Endodermal cell (in vitro differentiated cells): ENCODE data around the gene CST11. TPM values are rescaled to one million over a fixed set of nuclear protein-coding genes. Genes with fewer than 3 reads are reported as not detected.

Source experiments
- DNase-seq: peaks from one replicate; pipeline ENCODE4 v3.0.0-alpha.2; 2017
- H3K27ac ChIP-seq: 2 replicates; pipeline ENCODE4 v1.5.1; 2013; ENCODE audit warnings: mild to moderate bottlenecking, low read depth, low read length, moderate library complexity
- H3K27me3 ChIP-seq: 2 replicates; pipeline ENCODE4 v1.6.1; 2013; ENCODE audit warnings: mild to moderate bottlenecking, low read length, moderate library complexity; ENCODE audit not compliant: insufficient read depth, control insufficient read depth, poor library complexity, severe bottlenecking
- H3K36me3 ChIP-seq: 2 replicates; pipeline ENCODE4 v1.7.0; 2013; ENCODE audit warnings: mild to moderate bottlenecking, low read length, moderate library complexity; ENCODE audit not compliant: control insufficient read depth, insufficient read depth
- H3K4me1 ChIP-seq: one replicate; pipeline ENCODE4 v1.7.0; 2013; ENCODE audit warnings: low read length; ENCODE audit not compliant: control insufficient read depth, insufficient read depth
- H3K4me3 ChIP-seq: 2 replicates; pipeline ENCODE4 v1.5.1; 2013; ENCODE audit warnings: mild to moderate bottlenecking, low read length, moderate library complexity
- H3K9ac ChIP-seq: 2 replicates; pipeline ENCODE4 v1.6.1; 2013; ENCODE audit warnings: mild to moderate bottlenecking, low read length, moderate library complexity; ENCODE audit not compliant: poor library complexity, severe bottlenecking; ENCODE audit errors: extremely low read depth
- H3K9me3 ChIP-seq: 2 replicates; pipeline ENCODE4 v1.6.1; 2013; ENCODE audit warnings: mild to moderate bottlenecking, low read length, moderate library complexity; ENCODE audit not compliant: control insufficient read depth
- H3K27ac Mint-ChIP-seq: 2 replicates; pipeline ENCODE4 v1.8.0; 2020; ENCODE audit warnings: mixed read lengths
- H3K27me3 Mint-ChIP-seq: 2 replicates; pipeline ENCODE4 v1.8.0; 2021; ENCODE audit warnings: mild to moderate bottlenecking, mixed read lengths; ENCODE audit not compliant: insufficient read depth
- H3K36me3 Mint-ChIP-seq: 2 replicates; pipeline ENCODE4 v1.8.0; 2020; ENCODE audit warnings: low read depth, mixed read lengths
- H3K4me1 Mint-ChIP-seq: 2 replicates; pipeline ENCODE4 v1.8.0; 2020; ENCODE audit warnings: mixed read lengths
- H3K4me3 Mint-ChIP-seq: 2 replicates; pipeline ENCODE4 v1.8.0; 2020; ENCODE audit warnings: mild to moderate bottlenecking, moderate library complexity, mixed read lengths
- H3K9me3 Mint-ChIP-seq: 2 replicates; pipeline ENCODE4 v1.8.0; 2020; ENCODE audit warnings: mild to moderate bottlenecking, mixed read lengths
- WGBS, 2 experiments: methylation state at CpG; one replicate each; pipeline versions ENCODE4 v1.1.5 to v1.1.7; 2013; ENCODE audit warnings: missing lambda C conversion rate in 2 of 2, mixed read lengths in 1 of 2; ENCODE audit not compliant: insufficient coverage in 1 of 2, insufficient read length in 1 of 2; 5-methylcytosine and 5-hydroxymethylcytosine counted together
- total RNA-seq, 2 donors: library from RNA; stranded (reverse); fragmentation: NEBNext Ultra II Directional in 1 of 2; extraction: Animal tissue kit (Norgen Biotek cat#: 25700) in 1 of 2; gene quantifications; 2 replicates in 1 of 2; 3 replicates in 1 of 2; pipeline ENCODE4 v1.2.1, GENCODE V29; 2021
- TF ChIP-seq, protein P1 (sequence below): fragments of 200-600 bp; sonication (generic); conservative IDR thresholded peaks from 2 replicates; pipeline ENCODE4 v1.5.0; 2021; ENCODE audit warnings: antibody characterized with exemption, mild to moderate bottlenecking

The CST11 gene
- total RNA-seq, 2 donors from 2014 or later = 0.69 TPM; not detected in 1

DNA sequence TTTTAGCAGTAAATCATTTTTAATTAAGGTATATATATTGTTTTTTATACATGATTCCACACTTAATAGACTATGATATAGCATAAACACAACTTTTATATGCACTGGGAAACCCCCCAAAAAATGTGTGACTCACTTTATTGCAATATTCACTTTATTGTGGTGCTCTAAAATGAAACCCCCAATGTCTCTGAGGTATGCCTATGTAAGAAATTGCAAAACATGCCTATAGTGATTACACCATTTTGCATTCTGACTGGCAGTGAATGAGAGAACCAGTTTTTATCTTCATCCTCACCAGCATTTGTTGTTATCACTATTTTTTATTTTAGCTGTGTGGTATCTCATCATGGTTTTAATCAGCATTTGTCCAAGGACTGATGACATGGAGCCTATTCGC lies 8.5 kb upstream of the CST11 start:
- Mint-ChIP-seq H3K36me3 (peaks cover 3% of the 10 kb centered on the region), H3K4me3 (no peak overlapping the region), H3K9me3 (peaks cover 37% of the 10 kb centered on the region), H3K4me1 (peaks cover 2% of the 10 kb centered on the region), H3K27ac (no peak overlapping the region), H3K27me3 (no peaks in the 10 kb centered on the region)
- TF ChIP-seq, protein P1, sequence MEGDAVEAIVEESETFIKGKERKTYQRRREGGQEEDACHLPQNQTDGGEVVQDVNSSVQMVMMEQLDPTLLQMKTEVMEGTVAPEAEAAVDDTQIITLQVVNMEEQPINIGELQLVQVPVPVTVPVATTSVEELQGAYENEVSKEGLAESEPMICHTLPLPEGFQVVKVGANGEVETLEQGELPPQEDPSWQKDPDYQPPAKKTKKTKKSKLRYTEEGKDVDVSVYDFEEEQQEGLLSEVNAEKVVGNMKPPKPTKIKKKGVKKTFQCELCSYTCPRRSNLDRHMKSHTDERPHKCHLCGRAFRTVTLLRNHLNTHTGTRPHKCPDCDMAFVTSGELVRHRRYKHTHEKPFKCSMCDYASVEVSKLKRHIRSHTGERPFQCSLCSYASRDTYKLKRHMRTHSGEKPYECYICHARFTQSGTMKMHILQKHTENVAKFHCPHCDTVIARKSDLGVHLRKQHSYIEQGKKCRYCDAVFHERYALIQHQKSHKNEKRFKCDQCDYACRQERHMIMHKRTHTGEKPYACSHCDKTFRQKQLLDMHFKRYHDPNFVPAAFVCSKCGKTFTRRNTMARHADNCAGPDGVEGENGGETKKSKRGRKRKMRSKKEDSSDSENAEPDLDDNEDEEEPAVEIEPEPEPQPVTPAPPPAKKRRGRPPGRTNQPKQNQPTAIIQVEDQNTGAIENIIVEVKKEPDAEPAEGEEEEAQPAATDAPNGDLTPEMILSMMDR = no peak
- Histone ChIP-seq H3K4me1 (no peaks in the 10 kb centered on the region), H3K27me3 (no peaks in the 10 kb centered on the region), H3K9ac (no peak overlapping the region), H3K9me3 (peaks cover 24% of the 10 kb centered on the region), H3K27ac (no peak overlapping the region), H3K36me3 (no peaks in the 10 kb centered on the region), H3K4me3 (no peak overlapping the region)
- DNase-seq = no peak
- 71 to 100% methylated on average over 1 of the region's 1 CpG for WGBS, 2 experiments

DNA sequence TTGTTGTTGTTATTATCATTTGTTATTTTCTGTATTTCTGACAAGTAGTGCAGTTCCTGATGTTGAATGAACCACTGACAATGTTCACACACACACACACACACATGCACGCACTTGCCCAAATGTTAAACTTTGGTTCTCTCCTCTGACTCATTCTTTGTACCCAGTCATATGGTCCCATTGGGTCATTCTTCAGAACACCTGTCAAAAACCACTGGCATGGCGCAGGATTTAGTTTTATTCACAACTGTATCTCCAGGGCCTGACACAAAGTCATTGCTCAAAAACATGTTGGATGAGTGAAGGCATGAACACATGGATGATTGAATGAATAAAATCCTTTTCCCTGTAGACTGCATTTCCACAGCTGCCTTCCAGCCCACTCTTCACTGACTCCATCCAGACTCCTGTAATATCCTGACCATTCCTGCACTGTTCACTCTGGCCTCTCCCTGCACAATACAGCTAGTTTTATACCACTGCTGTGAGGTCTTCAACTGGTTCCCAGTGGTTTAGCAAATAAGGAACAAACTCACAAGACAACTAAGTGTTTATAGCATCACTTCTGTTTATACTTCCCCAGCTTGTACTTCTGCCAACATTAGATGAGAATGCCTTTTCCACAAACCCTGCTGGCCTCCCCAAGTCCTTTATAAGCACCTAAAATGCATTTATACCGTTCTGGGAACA lies 6.9 kb upstream of the CST11 start:
- no peak overlapping the region for H3K27ac Mint-ChIP-seq
- WGBS, 2 experiments = 90 to 92% methylated on average over 2 to 3 of the region's 3 CpGs
- H3K27me3 ChIP-seq = no peaks in the 10 kb centered on the region

DNA sequence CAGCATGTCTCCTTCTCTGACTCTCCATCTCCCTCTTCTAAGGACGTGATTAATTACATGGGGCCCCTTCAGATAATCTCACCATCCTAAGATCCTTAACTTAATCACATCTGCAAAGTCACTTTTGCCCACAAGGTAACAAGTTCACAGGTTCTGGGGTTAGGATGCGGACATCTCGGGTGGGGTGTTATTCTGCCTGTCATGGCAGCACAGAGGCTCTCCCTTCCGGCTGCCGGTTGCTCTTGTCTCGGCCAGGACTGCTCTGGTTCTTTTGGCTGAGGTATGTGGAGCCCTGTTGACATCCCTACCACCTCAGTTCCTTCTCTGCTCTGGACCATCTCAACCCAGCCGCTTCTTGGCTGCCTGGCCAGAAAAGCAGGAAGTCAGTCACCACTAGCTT lies 4.2 kb upstream of the CST11 start:
- H3K4me3 ChIP-seq = no peak overlapping the region
- H3K9me3 ChIP-seq = no peaks in the 10 kb centered on the region
- no peak for DNase-seq
- Mint-ChIP-seq H3K27ac (no peak overlapping the region), H3K36me3 (no peaks in the 10 kb centered on the region), H3K4me3 (no peak overlapping the region), H3K27me3 (no peaks in the 10 kb centered on the region), H3K4me1 (peaks cover 9% of the 10 kb centered on the region), H3K9me3 (peaks cover 4% of the 10 kb centered on the region)
- H3K36me3 ChIP-seq = no peaks in the 10 kb centered on the region
- 90 to 100% methylated on average over 4 to 7 of the region's 7 CpGs for WGBS, 2 experiments
- TF ChIP-seq, protein P1 = no peak
- no peak overlapping the region for H3K9ac ChIP-seq
- no peaks in the 10 kb centered on the region for H3K4me1 ChIP-seq
- no peaks in the 10 kb centered on the region for H3K27me3 ChIP-seq
- H3K27ac ChIP-seq = no peak overlapping the region

More for the DNA sequence above, 6.9 kb upstream of the CST11 start:
- H3K9ac ChIP-seq = no peak overlapping the region
- no peak overlapping the region for H3K4me3 Mint-ChIP-seq
- no peaks in the 10 kb centered on the region for H3K36me3 Mint-ChIP-seq
- H3K27me3 Mint-ChIP-seq = no peaks in the 10 kb centered on the region
- no peaks in the 10 kb centered on the region for H3K4me1 ChIP-seq
- no peak overlapping the region for H3K4me3 ChIP-seq
- DNase-seq = no peak
- H3K27ac ChIP-seq = no peak overlapping the region
- no peaks in the 10 kb centered on the region for H3K36me3 ChIP-seq
- peaks cover 2% of the 10 kb centered on the region for H3K4me1 Mint-ChIP-seq
- H3K9me3 Mint-ChIP-seq = peaks cover 24% of the 10 kb centered on the region
- TF ChIP-seq, protein P1 = no peak
- peaks cover 9% of the 10 kb centered on the region for H3K9me3 ChIP-seq
